NCI-H510A treated with DMSO at 0.1 percent for 48 hours (cell line): Measurements from ENCODE around the gene SH3RF3.

Experiments used
- DNase-seq: peaks from one replicate; lab custom pipeline; 2025; lab: John Stamatoyannopoulos, UW

Gene SH3RF3

DNA sequence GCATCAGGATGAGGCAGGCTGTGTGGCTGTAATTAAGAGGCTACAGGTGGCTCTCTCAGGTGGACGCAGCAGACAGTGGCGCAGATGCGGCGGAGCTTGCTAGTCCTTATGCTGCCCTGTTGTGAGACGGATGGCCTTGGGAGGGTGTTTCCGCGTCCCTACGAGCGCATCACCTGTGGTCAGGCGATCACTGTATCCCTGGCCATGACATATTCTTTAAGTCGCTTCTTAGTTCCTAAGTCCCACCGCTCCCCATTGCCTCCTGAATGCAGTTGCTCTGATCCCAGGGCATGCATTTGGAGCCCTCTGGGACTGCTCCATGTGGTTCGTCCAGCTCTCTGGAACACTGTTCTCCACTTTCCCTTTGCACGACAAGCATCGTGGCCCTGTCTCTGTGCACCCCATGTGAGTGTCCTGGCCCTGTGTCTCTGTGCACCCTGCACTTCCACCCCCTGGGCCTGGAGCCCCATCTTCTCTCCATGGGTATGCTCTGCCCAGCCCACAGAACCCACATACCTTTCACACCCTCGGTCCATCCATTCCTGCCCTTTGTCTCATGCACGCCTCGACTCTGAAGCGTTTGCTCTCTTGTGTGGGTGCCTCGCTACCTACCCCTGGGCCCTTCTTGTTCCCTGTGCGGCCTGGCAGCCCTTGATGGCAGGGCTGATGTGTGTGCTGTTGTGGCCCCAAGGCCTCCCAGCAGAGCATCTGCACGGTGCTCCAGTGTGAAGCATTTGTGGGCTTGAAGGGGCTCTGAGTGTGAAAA lies 74.4 kb downstream of the SH3RF3 start:
- no peak for DNase-seq

DNA sequence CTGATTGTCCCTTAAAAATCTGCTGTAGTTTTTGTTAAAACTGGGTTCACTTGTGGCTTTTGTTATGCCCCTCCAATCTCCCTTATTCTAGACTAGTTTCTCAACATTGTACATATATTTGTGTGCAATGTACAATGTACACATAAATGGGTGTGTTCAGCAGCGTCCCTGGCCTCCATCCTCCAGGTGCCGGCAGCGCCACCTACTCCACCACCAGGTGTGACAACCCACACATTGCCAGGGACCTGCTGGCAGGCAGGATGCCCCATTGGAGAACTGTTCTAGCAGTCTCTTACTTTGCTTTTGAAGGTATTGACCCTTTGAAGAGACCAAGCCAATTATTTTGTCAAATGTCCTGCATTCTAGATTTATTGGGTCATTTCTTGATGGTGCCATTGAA lies 75.4 kb downstream of the SH3RF3 start:
- DNase-seq = no peak

DNA sequence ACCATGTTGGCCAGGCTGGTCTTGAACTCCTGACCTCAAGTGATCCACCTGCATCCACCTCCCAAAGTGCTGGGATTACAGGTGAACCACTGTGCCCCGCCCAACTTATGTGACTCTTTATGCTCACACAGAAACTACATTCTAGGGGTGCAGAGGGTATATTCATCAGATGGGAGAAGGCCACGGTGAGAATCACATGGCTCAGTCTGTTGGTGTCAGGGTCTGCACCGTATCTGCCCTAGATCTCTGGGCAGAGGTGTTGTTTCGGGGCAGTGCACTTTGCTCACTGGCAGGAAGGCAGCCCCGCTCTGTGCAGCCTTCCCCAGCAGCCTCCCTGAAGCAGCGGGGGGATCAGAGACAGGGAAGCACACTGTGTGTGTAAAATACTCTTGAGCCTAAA lies 76.4 kb downstream of the SH3RF3 start:
- DNase-seq = no peak

DNA sequence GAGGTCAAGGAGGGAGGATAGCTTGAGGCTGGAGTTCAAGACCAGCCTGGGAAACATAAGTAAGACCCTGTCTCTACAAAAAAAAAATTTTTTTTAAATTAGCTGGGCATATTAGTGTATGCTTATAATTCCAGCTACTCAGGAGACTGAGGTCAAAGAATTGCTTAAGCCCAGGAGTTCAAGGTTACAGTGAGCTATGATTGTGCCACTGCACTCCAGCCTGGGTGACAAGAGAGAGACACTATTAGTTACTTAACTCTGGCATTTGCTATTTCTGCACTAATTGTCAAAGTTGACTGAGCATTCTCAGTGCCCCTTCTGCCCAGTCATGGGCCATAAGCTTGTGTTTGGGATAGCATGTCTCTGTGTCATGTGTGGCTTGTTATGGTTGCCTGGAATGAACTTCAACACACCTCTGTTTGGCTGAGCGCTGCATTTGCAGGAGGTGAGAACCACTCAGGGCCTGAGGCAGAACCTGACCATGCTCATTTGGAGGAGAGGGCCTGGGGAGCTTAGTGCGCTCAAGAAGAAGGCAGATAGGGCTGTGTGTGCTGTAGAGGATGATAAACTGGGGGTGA lies 77.7 kb downstream of the SH3RF3 start:
- no peak for DNase-seq

DNA sequence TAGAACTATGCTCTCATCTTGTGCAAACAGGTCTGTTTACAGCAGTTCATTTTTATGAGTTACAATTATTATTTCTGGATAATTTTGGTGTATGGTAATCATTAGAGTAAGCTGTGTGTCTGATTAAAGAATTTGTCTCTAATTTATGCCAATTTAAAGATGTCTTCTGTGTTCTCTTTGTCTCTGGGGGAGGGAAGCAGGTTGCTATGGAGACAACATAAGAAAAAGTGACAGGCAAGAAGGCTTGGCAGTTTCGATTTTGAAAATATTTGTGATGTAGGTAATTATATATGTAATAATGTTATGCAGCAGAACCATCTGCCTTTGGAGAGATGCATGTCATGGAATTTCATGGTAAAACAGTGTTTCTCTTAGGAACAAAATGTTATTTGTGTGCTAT lies 78.2 kb downstream of the SH3RF3 start:
- no peak for DNase-seq

DNA sequence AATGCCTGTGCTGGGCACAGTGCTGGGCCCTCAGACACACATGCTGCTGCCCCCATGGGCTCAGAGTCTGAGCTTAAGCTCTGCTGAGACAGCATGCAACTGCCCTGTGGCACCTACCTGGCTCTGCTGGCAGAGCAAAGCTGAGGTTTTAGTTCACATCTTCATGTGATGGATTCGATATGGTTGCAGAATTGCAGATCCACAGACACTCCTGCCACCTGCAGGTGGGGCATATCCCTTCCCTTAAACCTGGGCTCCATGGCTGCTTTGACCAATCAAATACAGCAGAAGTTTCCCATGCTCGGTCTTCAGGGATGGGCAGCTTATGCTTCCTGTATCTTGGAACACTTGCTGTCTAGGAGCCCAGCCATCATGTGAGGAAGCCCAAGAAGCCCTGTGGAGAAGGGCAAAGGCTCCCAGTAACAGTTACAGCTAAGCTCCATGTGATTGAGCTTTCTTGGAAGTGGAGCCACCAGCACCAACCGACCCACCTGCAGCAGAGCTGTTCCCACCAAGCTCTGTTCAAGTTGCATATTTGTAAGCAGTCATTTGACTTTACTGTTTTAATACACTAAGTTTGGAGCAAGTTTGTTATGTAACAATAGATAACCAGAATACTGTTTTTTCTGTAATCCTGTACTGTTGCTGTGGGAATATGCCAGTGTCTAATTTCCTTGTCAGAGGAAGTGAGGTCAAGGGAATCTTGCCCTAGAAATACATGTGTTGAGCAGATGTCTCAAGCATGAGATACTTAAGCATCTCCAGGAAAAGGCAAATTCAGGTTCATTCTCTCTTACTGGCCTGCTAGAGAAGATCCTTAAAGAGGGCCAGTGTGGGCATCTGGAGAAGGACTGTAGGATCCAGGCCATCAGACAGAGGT lies 79.3 kb downstream of the SH3RF3 start:
- no peak for DNase-seq

GRCh38 chr2:109208951-109209335 lies 79.9 kb downstream of the SH3RF3 start:
- no peak for DNase-seq

- no peak for DNase-seq
These were observed 80.4 kb downstream of the SH3RF3 start for GRCh38 chr2:109209412-109209811.

DNA sequence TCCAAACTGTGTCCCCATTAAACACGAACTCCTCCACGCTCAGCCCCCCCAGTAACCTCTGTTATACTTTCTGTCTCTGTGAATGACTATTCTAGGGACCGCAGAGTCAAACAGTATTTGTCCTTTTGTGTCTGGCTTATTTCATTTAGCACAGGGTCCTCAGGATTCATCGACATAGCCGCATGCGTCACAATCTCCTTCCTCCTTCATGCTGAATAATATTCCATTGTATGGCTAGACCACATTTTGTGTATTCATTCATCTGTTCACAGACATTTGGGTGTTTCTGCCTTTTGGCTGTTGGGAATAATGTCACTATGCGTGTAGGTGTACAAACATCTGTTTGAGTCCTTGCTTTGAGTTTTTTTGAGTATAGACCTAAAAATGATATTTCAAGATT lies 80.9 kb downstream of the SH3RF3 start:
- DNase-seq = no peak

GRCh38 chr2:109210431-109211200 lies 81.6 kb downstream of the SH3RF3 start:
- DNase-seq = no peak

DNA sequence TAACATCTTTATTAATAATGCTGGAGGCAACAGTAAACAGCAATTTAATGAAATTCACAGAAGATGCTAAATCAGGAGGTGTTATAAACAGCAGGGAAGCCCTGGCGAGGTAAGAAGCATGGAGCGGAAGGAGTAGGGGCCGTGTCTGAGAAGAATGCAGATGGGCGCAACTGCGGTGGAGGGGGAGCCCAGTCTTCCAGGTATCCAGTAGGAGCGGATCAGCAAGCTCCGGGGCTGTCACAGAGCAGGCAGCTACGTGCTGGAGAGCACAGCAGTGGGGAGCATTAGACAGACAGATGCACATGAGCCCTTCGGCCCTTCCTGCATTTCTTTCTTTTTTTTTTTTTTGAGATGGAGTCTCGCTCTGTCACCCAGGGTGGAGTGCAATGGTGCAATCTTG lies 82.3 kb downstream of the SH3RF3 start:
- DNase-seq = no peak

DNA sequence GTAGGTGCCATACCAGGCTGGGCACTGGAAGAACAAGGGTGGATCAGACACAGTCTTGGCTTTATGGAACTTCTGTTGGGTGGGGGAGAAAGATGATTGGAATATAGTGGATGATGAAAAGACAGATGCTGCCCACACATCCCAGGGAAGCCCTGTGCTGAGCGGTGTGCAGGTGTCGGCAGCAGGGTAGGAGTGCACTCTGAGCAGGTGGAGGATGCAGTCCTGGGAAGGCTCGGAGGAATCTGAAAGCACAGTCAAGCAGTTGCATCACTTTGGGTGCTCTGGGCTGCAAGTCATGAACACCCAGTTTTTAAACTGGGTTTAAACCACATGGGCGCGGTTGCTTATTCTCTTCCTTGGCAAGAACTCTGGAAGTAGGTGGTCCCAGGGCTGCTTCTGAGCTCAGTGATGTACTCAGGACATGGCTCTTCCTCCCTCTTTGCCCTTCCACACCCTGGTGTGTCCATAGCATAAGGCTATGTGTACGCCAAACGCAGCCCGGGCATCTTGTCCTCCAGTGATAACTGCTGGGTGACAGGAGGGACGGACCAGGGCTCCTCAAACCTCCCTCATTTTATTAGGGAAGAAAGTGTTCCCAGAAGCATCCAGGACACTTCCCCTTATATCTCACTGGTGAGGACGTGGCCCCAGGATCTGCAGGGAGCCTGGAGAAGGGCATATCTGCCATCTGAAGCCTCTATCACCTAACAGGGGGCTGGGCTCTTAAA lies 84.0 kb downstream of the SH3RF3 start:
- no peak for DNase-seq

DNA sequence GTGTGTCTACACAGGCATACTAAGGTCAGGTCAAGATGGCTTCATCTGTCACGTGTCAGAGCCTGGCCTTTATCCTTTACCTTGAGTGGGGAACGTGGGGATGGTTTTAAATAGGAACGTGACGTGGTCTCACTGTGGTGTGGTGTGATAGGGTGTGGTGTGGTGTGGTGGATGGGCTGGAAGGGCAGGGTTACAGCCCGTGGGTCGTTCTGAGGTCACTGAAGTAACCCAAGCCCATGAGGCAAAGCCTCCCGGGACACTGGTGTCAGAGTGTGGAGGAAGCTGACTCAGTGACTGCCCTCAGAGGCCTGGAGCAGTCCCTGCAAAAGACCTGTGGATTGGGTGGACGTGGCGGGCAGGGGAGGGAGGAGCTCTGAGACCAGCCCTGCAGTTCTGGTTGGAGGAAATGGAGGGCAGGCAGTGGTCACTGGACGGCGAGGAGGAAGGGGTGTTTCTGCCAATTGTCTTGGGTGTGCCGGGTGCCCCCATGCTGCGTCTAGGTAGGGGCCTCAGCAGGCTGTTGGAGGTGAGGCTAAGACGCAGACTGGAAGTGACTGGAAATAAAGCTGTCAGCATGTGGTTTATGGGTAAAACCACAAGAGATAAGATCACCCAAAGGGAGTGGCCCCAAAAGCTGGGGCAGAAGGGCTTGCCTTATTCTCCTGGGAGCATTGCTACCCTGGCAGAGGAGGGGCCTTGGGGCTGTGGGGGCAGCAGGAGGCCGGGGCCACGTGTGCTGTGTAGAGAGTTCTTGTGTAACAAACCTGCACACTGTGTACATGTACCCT lies 84.8 kb downstream of the SH3RF3 start:
- no peak for DNase-seq

DNA sequence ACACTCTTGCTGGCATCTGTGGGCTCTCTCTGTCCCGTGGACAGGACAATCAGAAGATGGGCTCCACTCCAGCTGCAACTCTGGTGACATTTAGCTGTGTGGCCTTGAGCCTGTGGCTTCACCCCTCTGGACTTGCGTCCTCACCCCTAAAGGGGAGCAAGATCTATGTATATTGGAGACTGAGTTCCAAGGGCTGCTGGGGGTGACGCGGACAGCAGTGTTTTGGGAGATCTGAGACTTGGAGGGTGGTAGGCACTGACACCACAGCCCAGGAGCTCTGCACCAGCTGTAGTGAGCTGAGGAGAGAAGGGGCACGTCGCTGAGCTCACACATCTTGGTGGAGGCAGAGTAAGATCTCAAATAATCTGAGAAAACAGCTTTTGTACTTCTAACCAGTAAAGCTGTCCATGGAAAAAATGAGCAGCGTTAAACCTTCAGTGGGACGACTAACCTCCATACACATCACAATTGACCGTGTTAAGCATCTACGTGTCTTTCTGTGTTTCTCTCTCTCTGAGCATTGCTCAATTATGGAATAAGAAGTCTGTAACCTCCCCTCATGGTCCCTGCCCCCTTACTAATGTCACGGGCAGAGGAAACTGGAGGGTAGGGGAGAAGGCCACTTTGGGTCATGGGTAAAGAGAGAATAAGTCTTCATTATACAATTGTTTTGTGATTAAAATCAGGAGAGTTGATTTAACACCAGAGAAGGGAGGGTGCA lies 85.8 kb downstream of the SH3RF3 start:
- DNase-seq = no peak

DNA sequence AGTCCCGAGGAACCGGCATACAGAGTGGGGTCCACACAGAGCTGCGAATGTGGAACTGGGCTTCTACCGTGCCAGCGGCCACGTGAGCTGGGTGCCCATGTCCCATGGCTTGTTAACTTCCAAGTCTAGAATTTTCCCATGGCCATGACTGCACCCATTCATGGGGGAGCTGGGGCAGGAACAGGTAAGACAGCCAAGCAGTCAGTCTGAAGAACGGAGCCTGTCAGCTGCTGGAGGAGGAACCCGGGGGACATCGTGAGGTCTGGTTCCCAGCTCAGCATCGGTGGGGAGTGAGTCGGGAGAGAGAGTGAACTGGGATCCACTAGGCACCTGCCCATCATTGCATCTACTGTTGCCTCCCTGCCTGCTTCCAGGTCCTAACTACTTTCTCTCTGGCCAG lies 86.9 kb downstream of the SH3RF3 start:
- no peak for DNase-seq

- peak; percentile 24 for DNase-seq
These were observed 87.3 kb downstream of the SH3RF3 start for GRCh38 chr2:109216332-109216731.

GRCh38 chr2:109217362-109218086 lies 88.5 kb downstream of the SH3RF3 start:
- DNase-seq = peak; percentile 20

GRCh38 chr2:109218087-109218791 lies 89.2 kb downstream of the SH3RF3 start:
- DNase-seq = peak; percentile 45

GRCh38 chr2:109218792-109219126 lies 89.8 kb downstream of the SH3RF3 start:
- no peak for DNase-seq
